B cell (primary cell): ENCODE data around the gene MYADML2. TPM values are rescaled to one million over a fixed set of nuclear protein-coding genes. Genes with fewer than 3 reads are reported as not detected.

Experiments used
- ATAC-seq: fragments of 200-7000 bp; cut with Tn5 transposase; one replicate; pipeline ENCODE4 v1.10.0; 2021; ENCODE audit warnings: low read depth, mild to moderate bottlenecking, moderate number of reproducible peaks, moderate library complexity
- CTCF ChIA-PET: fragments of 350-600 bp; sonication (Branson Sonifier 250); formaldehyde crosslinking; loops from one replicate; lab custom pipeline; 2021; ENCODE audit warnings: antibody characterized with exemption, inconsistent platforms; lab: Charles Lee
- POLR2A ChIA-PET: fragments of 350-600 bp; sonication (Branson Sonifier 250); formaldehyde crosslinking; loops from one replicate; lab custom pipeline; 2021; ENCODE audit warnings: antibody characterized with exemption; lab: Charles Lee
- DNase-seq: peaks from one replicate; pipeline ENCODE4 v3.0.0; 2013
- H2AFZ ChIP-seq: 2 replicates; pipeline ENCODE4 v1.6.1; 2012; ENCODE audit warnings: mild to moderate bottlenecking, low read depth, low read length; ENCODE audit not compliant: insufficient read depth, poor library complexity, severe bottlenecking
- H3K27ac ChIP-seq, 2 donors: 1 replicate in 1 of 2; 2 replicates in 1 of 2; pipeline ENCODE4 v1.5.1; 2012 to 2013; ENCODE audit warnings: low read length in 2 of 2, mild to moderate bottlenecking in 2 of 2, moderate library complexity in 1 of 2
- H3K27me3 ChIP-seq, 4 experiments: fragments of 200-600 bp in 1 of 4; sonication (generic) in 1 of 4; replicated peaks in 1 of 4; 1 replicate in 2 of 4; 2 replicates in 2 of 4; pipeline versions ENCODE4 v1.6.1 to v1.7.0; 2013 to 2016; ENCODE audit warnings: low read length in 3 of 4, mild to moderate bottlenecking in 2 of 4, mixed read lengths in 1 of 4, moderate library complexity in 1 of 4; ENCODE audit not compliant: insufficient read depth in 4 of 4, control insufficient read depth in 3 of 4; ENCODE audit errors: control extremely low read depth in 1 of 4
- H3K36me3 ChIP-seq, 2 experiments: replicated peaks in 1 of 2; 1 replicate in 1 of 2; 2 replicates in 1 of 2; pipeline versions ENCODE4 v1.6.1 to v1.7.1; 2013; ENCODE audit warnings: low read length in 1 of 2; ENCODE audit not compliant: insufficient read depth in 2 of 2, control insufficient read depth in 1 of 2; ENCODE audit errors: control extremely low read depth in 1 of 2, extremely low read depth in 1 of 2
- H3K4me1 ChIP-seq, 2 donors: fragments of 200-600 bp in 1 of 2; sonication (generic) in 1 of 2; 1 replicate in 1 of 2; 2 replicates in 1 of 2; pipeline versions ENCODE4 v1.5.1 to v1.6.1; 2013 to 2017; ENCODE audit warnings: low read length in 2 of 2; ENCODE audit not compliant: control insufficient read depth in 2 of 2, insufficient read depth in 2 of 2
- H3K4me2 ChIP-seq: replicated peaks from 2 replicates; pipeline ENCODE3; 2012; ENCODE audit warnings: mild to moderate bottlenecking, low read depth, low read length; ENCODE audit not compliant: poor library complexity, severe bottlenecking
- H3K4me3 ChIP-seq, 5 experiments: fragments of 200-600 bp in 1 of 5; sonication (generic) in 1 of 5; 1 replicate in 3 of 5; 2 replicates in 2 of 5; pipeline versions ENCODE4 v1.5.1 to v1.7.0; 2011 to 2016; ENCODE audit warnings: low read length in 4 of 5, mild to moderate bottlenecking in 4 of 5, low read depth in 2 of 5, control low read depth in 1 of 5, moderate library complexity in 1 of 5; ENCODE audit not compliant: insufficient read depth in 1 of 5; ENCODE audit errors: control extremely low read depth in 1 of 5, extremely low read depth in 1 of 5
- H3K79me2 ChIP-seq: fragments of 200-600 bp; sonication (generic); one replicate; pipeline ENCODE4 v1.6.0; 2016; ENCODE audit warnings: low read length; ENCODE audit not compliant: control insufficient read depth, insufficient read depth
- H3K9ac ChIP-seq: fragments of 200-600 bp; sonication (generic); 2 replicates; pipeline ENCODE4 v1.6.1; 2017; ENCODE audit warnings: mild to moderate bottlenecking, low read length, moderate library complexity
- H3K9me3 ChIP-seq, 3 donors: one replicate each; pipeline versions ENCODE4 v1.6.1 to v1.7.1; 2013; ENCODE audit warnings: low read length in 2 of 3; ENCODE audit not compliant: control insufficient read depth in 2 of 3, insufficient read depth in 1 of 3; ENCODE audit errors: control extremely low read depth in 1 of 3
- H4K20me1 ChIP-seq: 2 replicates; pipeline ENCODE4 v1.6.0; 2012; ENCODE audit warnings: mild to moderate bottlenecking, low read length; ENCODE audit not compliant: insufficient read depth, control insufficient read depth, poor library complexity, severe bottlenecking
- H3K27ac Mint-ChIP-seq: one replicate; pipeline ENCODE4 v1.8.0; 2021; ENCODE audit warnings: mixed read lengths
- H3K27me3 Mint-ChIP-seq: one replicate; pipeline ENCODE4 v1.8.0; 2021; ENCODE audit warnings: mixed read lengths
- H3K4me1 Mint-ChIP-seq: one replicate; pipeline ENCODE4 v1.8.0; 2021; ENCODE audit warnings: mixed read lengths
- H3K4me3 Mint-ChIP-seq: one replicate; pipeline ENCODE4 v1.8.0; 2021; ENCODE audit warnings: mixed read lengths
- H3K9me3 Mint-ChIP-seq: one replicate; pipeline ENCODE4 v1.8.0; 2022; ENCODE audit warnings: mixed read lengths; ENCODE audit not compliant: insufficient read depth
- CTCF ChIP-seq: fragments of 200-600 bp; IDR thresholded peaks from one replicate; pipeline ENCODE4 v1.8.0; 2022; ENCODE audit warnings: antibody characterized with exemption, mild to moderate bottlenecking
- EZH2 ChIP-seq: IDR thresholded peaks from 2 replicates; pipeline ENCODE4 v1.6.1; 2012; ENCODE audit warnings: borderline replicate concordance, low read depth, mild to moderate bottlenecking, moderate library complexity, low read length; ENCODE audit not compliant: insufficient read depth, poor library complexity, severe bottlenecking
- WGBS: methylation state at CpG from one replicate; pipeline ENCODE4 v1.1.5; 2013; ENCODE audit warnings: missing lambda C conversion rate; ENCODE audit not compliant: insufficient coverage; 5-methylcytosine and 5-hydroxymethylcytosine counted together
- intact Hi-C: fragments of 100-400 bp; cut with micrococcal nuclease; formaldehyde crosslinking; loops from one replicate; pipeline ENCODE4 v1.10.0; 2022
- polyA plus RNA-seq: library from polyadenylated mRNA; depleted of rRNA; stranded (reverse); fragments of >200 nt; gene quantifications from 2 replicates; pipeline ENCODE4 v1.2.3, GENCODE V29; 2012
- total RNA-seq, 2 donors: library from RNA; stranded (reverse); fragments of 120-200 nt in 1 of 2; gene quantifications; 1 replicate in 1 of 2; 2 replicates in 1 of 2; pipeline versions ENCODE4 v1.2.3 to v1.2.4, GENCODE V29; 2013 to 2022

The MYADML2 gene
- total and polyA plus RNA-seq, 2 donors (not counting 1 experiment from before 2014, with no cell fraction given): not detected

DNA sequence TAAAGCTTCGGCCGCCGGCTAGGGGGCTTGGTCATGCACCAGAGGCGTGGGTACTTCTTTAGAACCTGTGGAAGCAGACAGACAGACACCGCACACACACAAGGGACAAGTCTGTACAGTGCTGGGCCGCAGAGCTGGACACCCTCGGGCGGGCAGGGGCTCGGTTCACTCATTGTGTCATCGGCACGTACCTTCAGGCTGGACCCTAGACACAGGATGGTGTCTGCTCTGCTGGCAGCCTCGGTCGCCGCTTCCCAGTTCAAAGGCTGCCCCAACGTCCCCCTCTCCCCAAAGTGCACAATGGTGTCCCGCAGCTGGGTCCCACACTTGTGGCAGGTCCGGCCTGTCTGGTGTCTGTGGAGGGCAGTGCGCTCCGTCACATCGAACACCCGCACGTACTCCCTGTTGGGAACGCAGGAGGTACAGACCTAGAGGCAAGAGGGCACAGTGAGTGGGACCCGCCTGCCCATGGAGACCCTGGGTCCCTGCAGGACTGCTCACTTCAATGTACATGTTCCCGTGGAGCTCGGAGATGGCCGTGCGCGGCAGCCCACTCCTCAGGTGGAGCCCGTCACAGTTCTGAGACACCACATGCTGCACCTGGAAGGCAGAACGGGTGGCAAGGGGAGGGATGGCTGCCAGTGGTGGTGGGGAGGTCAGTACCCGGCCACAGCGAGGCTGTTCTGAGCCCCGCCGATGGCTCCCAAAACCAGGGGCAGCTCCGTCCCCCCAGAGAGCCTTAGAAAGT lies 32.8 kb downstream of the MYADML2 start:
- no peak overlapping the region for H3K9ac ChIP-seq
- no peaks in the 10 kb centered on the region for H3K27me3 Mint-ChIP-seq
- no peak overlapping the region for H3K27ac ChIP-seq
- H3K79me2 ChIP-seq: peaks cover 57% of the 10 kb centered on the region
- H3K9me3 ChIP-seq: peaks cover 0 to 3% (median 0%) of the 10 kb centered on the region in 3 donors
- ATAC-seq: no peak
- H3K4me2 ChIP-seq: no peak overlapping the region
- H3K27ac Mint-ChIP-seq: no peak overlapping the region
- H3K4me1 ChIP-seq: peaks cover 22 to 36% of the 10 kb centered on the region in 2 donors
- peaks cover 35% of the 10 kb centered on the region for H3K4me1 Mint-ChIP-seq
- H3K4me3 Mint-ChIP-seq: no peak overlapping the region
- no peaks in the 10 kb centered on the region for H3K27me3 ChIP-seq
- no peak overlapping the region for H2AFZ ChIP-seq
- no peaks in the 10 kb centered on the region for H3K9me3 Mint-ChIP-seq
- POLR2A ChIA-PET: no interaction called here
- intact Hi-C loops: no loop called here
- TF ChIP-seq CTCF (no peak), EZH2 (no peak)
- H4K20me1 ChIP-seq: peaks cover 68% of the 10 kb centered on the region
- CTCF ChIA-PET: interaction anchor here (1.7 kb wide), 1 partner anchor 44 kb away, joined by 4 read pairs; no protein-coding TSS in a partner anchor
- H3K4me3 ChIP-seq: no peak overlapping the region
- no peak for DNase-seq
- peaks cover 0 to 38% of the 10 kb centered on the region in 2 experiments for H3K36me3 ChIP-seq
- WGBS: 97% methylated on average over 31 of the region's 36 CpGs
